Trophoblast cell (in vitro differentiated cells and primary cell): ENCODE results near the gene JPH3.

Experiments used
- DNase-seq, 2 donors: peaks; one replicate each; pipeline ENCODE4 v3.0.0-alpha.2; 2016
- H2AFZ ChIP-seq: 2 replicates; pipeline ENCODE4 v1.6.1; 2013; ENCODE audit warnings: low read length, moderate library complexity, mild to moderate bottlenecking; ENCODE audit not compliant: insufficient read depth, poor library complexity
- H2AK5ac ChIP-seq: 2 replicates; pipeline ENCODE4 v1.6.1; 2013; ENCODE audit warnings: mild to moderate bottlenecking, low read length
- H2BK120ac ChIP-seq: 2 replicates; pipeline ENCODE4 v1.6.1; 2013; ENCODE audit warnings: low read length, mild to moderate bottlenecking, moderate library complexity; ENCODE audit not compliant: insufficient read depth, poor library complexity
- H2BK12ac ChIP-seq: 2 replicates; pipeline ENCODE4 v1.6.1; 2013; ENCODE audit warnings: mild to moderate bottlenecking, low read length, moderate library complexity
- H2BK5ac ChIP-seq: 2 replicates; pipeline ENCODE4 v1.6.1; 2013; ENCODE audit warnings: low read length, low read depth, moderate library complexity, mild to moderate bottlenecking; ENCODE audit not compliant: poor library complexity
- H3K14ac ChIP-seq: 2 replicates; pipeline ENCODE4 v1.6.1; 2013; ENCODE audit warnings: mild to moderate bottlenecking, low read length
- H3K18ac ChIP-seq: 2 replicates; pipeline ENCODE4 v1.6.1; 2013; ENCODE audit warnings: mild to moderate bottlenecking, low read length
- H3K23ac ChIP-seq: 2 replicates; pipeline ENCODE4 v1.6.1; 2013; ENCODE audit warnings: low read length
- H3K27ac ChIP-seq: 2 replicates; pipeline ENCODE4 v1.5.1; 2013; ENCODE audit warnings: low read depth, mild to moderate bottlenecking, inconsistent platforms, low read length, moderate library complexity
- H3K27me3 ChIP-seq: 2 replicates; pipeline ENCODE4 v1.6.1; 2013; ENCODE audit warnings: inconsistent platforms, mild to moderate bottlenecking, low read length, moderate library complexity; ENCODE audit not compliant: insufficient read depth
- H3K36me3 ChIP-seq, 2 experiments: 1 replicate in 1 of 2; 2 replicates in 1 of 2; pipeline ENCODE4 v1.6.1; 2013; ENCODE audit warnings: low read length in 2 of 2, mild to moderate bottlenecking in 2 of 2, moderate library complexity in 1 of 2; ENCODE audit not compliant: insufficient read depth in 2 of 2, control insufficient read depth in 1 of 2
- H3K4ac ChIP-seq: 2 replicates; pipeline ENCODE4 v1.6.1; 2013; ENCODE audit warnings: low read depth, mild to moderate bottlenecking, low read length, moderate library complexity
- H3K4me1 ChIP-seq, 2 experiments: 1 replicate in 1 of 2; 2 replicates in 1 of 2; pipeline ENCODE4 v1.6.1; 2013; ENCODE audit warnings: low read length in 2 of 2, mild to moderate bottlenecking in 2 of 2, moderate library complexity in 1 of 2; ENCODE audit not compliant: insufficient read depth in 2 of 2, control insufficient read depth in 1 of 2
- H3K4me2 ChIP-seq: 2 replicates; pipeline ENCODE4 v1.6.1; 2013; ENCODE audit warnings: inconsistent platforms, mild to moderate bottlenecking, low read length, moderate library complexity
- H3K4me3 ChIP-seq: 2 replicates; pipeline ENCODE4 v1.5.1; 2013; ENCODE audit warnings: mild to moderate bottlenecking, low read depth, low read length, inconsistent platforms
- H3K79me1 ChIP-seq: one replicate; pipeline ENCODE4 v1.6.1; 2013; ENCODE audit warnings: low read length
- H3K79me2 ChIP-seq: 2 replicates; pipeline ENCODE4 v1.6.1; 2013; ENCODE audit warnings: low read length, mild to moderate bottlenecking; ENCODE audit not compliant: control insufficient read depth, insufficient read depth, poor library complexity
- H3K9ac ChIP-seq: 2 replicates; pipeline ENCODE4 v1.6.1; 2013; ENCODE audit warnings: mild to moderate bottlenecking, low read length
- H3K9me3 ChIP-seq: 2 replicates; pipeline ENCODE4 v1.6.1; 2013; ENCODE audit warnings: low read depth, mild to moderate bottlenecking, control low read depth, inconsistent platforms, low read length; ENCODE audit not compliant: insufficient read depth
- H4K12ac ChIP-seq: 2 replicates; pipeline ENCODE4 v1.6.1; 2013; ENCODE audit warnings: low read depth, mild to moderate bottlenecking, low read length, moderate library complexity
- H4K8ac ChIP-seq: 2 replicates; pipeline ENCODE4 v1.6.1; 2013; ENCODE audit warnings: low read depth, mild to moderate bottlenecking, low read length, moderate library complexity
- H4K91ac ChIP-seq: one replicate; pipeline ENCODE4 v1.6.1; 2013; ENCODE audit warnings: low read depth, mild to moderate bottlenecking, low read length, moderate library complexity
- WGBS: extraction: QIAGEN DNeasy Blood & Tissue Kit; methylation state at CpG from one replicate; pipeline ENCODE4 v1.1.7; 2013; ENCODE audit warnings: missing lambda C conversion rate; ENCODE audit not compliant: insufficient read length, insufficient coverage; ENCODE audit errors: extremely low coverage; 5-methylcytosine and 5-hydroxymethylcytosine counted together

The JPH3 gene

GRCh38 chr16:87625241-87625797, 23.0 kb downstream of the JPH3 start:
- no peaks in the 10 kb centered on the region for H3K79me1 ChIP-seq
- H4K12ac ChIP-seq: no peak overlapping the region
- peaks cover 0 to 5% of the 10 kb centered on the region in 2 experiments for H3K4me1 ChIP-seq
- no peak overlapping the region for H3K14ac ChIP-seq
- no peak overlapping the region for H3K9ac ChIP-seq
- H3K27me3 ChIP-seq: no peaks in the 10 kb centered on the region
- no peak overlapping the region for H4K8ac ChIP-seq
- H3K4ac ChIP-seq: no peak overlapping the region
- no peak for DNase-seq
- H3K23ac ChIP-seq: no peak overlapping the region
- no peak overlapping the region for H3K4me2 ChIP-seq
- WGBS: no CpG with 5 or more reads among the region's 13 CpGs
- H3K27ac ChIP-seq: no peak overlapping the region
- H3K4me3 ChIP-seq: no peak overlapping the region
- no peak overlapping the region for H2BK120ac ChIP-seq
- H3K18ac ChIP-seq: no peak overlapping the region
- H4K91ac ChIP-seq: no peak overlapping the region
- peaks cover 6% of the 10 kb centered on the region for H3K9me3 ChIP-seq
- H2BK12ac ChIP-seq: no peak overlapping the region
- H2AK5ac ChIP-seq: no peak overlapping the region
- no peak overlapping the region for H2AFZ ChIP-seq
- H2BK5ac ChIP-seq: no peak overlapping the region
- no peaks in the 10 kb centered on the region for H3K79me2 ChIP-seq
- no peaks in the 10 kb centered on the region for H3K36me3 ChIP-seq

- Histone ChIP-seq H3K14ac (no peak overlapping the region), H2BK12ac (no peak overlapping the region), H2BK5ac (no peak overlapping the region), H2AFZ (no peak overlapping the region), H3K79me1 (no peaks in the 10 kb centered on the region), H3K23ac (no peak overlapping the region), H3K4me3 (no peak overlapping the region), H2BK120ac (no peak overlapping the region), H3K4me1 (peaks cover 0 to 5% of the 10 kb centered on the region in 2 experiments), H4K91ac (no peak overlapping the region), H3K9ac (no peak overlapping the region), H4K8ac (no peak overlapping the region), H3K79me2 (no peaks in the 10 kb centered on the region), H3K4me2 (no peak overlapping the region), H3K4ac (no peak overlapping the region), H3K27ac (no peak overlapping the region), H3K18ac (no peak overlapping the region), H3K36me3 (no peaks in the 10 kb centered on the region), H4K12ac (no peak overlapping the region), H3K27me3 (no peaks in the 10 kb centered on the region), H2AK5ac (no peak overlapping the region), H3K9me3 (peaks cover 6% of the 10 kb centered on the region)
- DNase-seq: no peak
- no CpG with 5 or more reads among the region's 14 CpGs for WGBS
Measured at GRCh38 chr16:87626401-87626800, 24.1 kb downstream of the JPH3 start.

- Histone ChIP-seq H3K4ac (no peak overlapping the region), H2BK120ac (no peak overlapping the region), H3K23ac (no peak overlapping the region), H3K79me2 (no peaks in the 10 kb centered on the region), H3K18ac (no peak overlapping the region), H2BK12ac (no peak overlapping the region), H2AFZ (no peak overlapping the region), H3K4me1 (peaks cover 0 to 5% of the 10 kb centered on the region in 2 experiments), H4K91ac (no peak overlapping the region), H3K14ac (no peak overlapping the region), H4K8ac (no peak overlapping the region), H4K12ac (no peak overlapping the region), H3K36me3 (no peaks in the 10 kb centered on the region), H2BK5ac (no peak overlapping the region), H3K9me3 (peaks cover 6% of the 10 kb centered on the region), H3K4me2 (no peak overlapping the region), H3K79me1 (no peaks in the 10 kb centered on the region), H3K27me3 (no peaks in the 10 kb centered on the region), H3K9ac (no peak overlapping the region), H3K4me3 (no peak overlapping the region), H2AK5ac (no peak overlapping the region), H3K27ac (no peak overlapping the region)
- DNase-seq: no peak
- no CpG with 5 or more reads among the region's 6 CpGs for WGBS
Measured at GRCh38 chr16:87626905-87627304, 24.6 kb downstream of the JPH3 start.

GRCh38 chr16:87627542-87628245, 25.4 kb downstream of the JPH3 start:
- H3K4ac ChIP-seq: no peak overlapping the region
- H3K9ac ChIP-seq: no peak overlapping the region
- no peak overlapping the region for H3K23ac ChIP-seq
- no peak overlapping the region for H3K18ac ChIP-seq
- H3K79me1 ChIP-seq: no peaks in the 10 kb centered on the region
- H2AFZ ChIP-seq: no peak overlapping the region
- no peak overlapping the region for H2BK5ac ChIP-seq
- no peak overlapping the region for H4K8ac ChIP-seq
- H3K4me2 ChIP-seq: no peak overlapping the region
- no peak overlapping the region for H3K4me3 ChIP-seq
- H3K4me1 ChIP-seq: peaks cover 0 to 5% of the 10 kb centered on the region in 2 experiments
- H4K12ac ChIP-seq: no peak overlapping the region
- no peaks in the 10 kb centered on the region for H3K36me3 ChIP-seq
- no peak for DNase-seq
- no peaks in the 10 kb centered on the region for H3K79me2 ChIP-seq
- H2AK5ac ChIP-seq: no peak overlapping the region
- H2BK120ac ChIP-seq: no peak overlapping the region
- peaks cover 6% of the 10 kb centered on the region for H3K9me3 ChIP-seq
- H3K27ac ChIP-seq: no peak overlapping the region
- no peak overlapping the region for H3K14ac ChIP-seq
- WGBS: no CpG with 5 or more reads among the region's 14 CpGs
- H2BK12ac ChIP-seq: no peak overlapping the region
- H4K91ac ChIP-seq: no peak overlapping the region
- H3K27me3 ChIP-seq: no peaks in the 10 kb centered on the region
